ENCODE results near the gene CRHR1.

Gene CRHR1

GRCh38 chr17:45870342-45870974 is 86.3 kb downstream of the CRHR1 start:
- DNase-seq, result no peak

DNA sequence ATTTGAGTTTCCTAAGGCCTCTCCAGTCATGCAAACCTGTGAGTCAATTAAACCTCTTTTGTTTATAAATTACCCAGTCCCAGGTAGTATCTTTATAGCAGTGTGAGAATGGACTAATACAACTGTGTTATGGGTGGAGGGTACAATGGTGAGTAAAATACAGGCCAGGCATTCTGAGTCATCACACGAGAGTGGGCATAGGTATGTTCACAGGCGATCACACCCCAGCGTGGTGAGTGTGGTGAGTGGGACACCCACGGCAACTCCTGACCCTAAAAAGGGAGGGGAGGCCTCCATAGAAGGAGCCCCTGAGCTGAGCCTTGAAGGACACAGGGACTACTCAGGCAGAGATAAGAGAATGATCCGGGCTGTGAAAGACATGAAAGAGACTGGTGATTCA is 87.6 kb downstream of the CRHR1 start:
- DNase-seq, result no peak

DNA sequence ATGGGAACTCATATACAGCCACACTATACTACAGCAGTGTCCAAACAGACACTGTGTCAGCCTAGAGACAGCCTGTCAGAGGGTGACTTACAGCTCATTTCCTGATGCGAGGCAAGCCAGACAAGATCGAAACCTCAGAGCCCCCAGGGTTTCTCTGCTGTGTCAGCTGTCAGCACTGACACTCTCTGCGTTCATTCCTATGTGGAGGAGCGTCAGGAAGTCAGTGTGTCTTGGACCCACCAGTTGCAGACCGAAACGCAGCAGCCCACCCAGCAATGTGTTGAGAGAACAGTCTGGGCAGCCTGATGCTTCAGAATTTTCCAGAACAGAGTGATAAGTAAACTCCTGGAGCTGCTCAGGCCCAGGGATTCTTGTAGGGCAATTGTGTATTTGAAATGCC is 89.6 kb downstream of the CRHR1 start:
- DNase-seq, result peak; percentile 77

DNA sequence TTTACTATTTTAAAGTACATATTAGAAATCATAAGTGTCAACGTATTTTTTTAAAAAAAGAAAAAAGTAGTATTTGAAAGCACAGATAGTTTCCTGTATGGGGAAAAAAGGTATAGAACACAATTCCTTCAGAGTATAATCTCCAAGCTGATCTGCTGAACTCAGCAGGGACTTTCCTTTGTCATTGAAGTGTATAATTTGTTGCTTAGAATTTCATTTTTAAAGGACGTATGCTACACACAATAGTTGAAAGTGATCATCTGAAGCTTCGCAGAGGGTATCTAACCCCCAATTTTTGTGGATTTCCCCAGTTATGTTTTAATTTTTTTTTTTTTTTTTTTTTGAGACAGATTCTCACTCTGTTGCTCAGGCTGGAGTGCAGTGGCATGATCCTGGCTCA is 90.0 kb downstream of the CRHR1 start:
- no peak for DNase-seq

GRCh38 chr17:45876539-45876938 is 92.4 kb downstream of the CRHR1 start:
- DNase-seq, result no peak

DNA sequence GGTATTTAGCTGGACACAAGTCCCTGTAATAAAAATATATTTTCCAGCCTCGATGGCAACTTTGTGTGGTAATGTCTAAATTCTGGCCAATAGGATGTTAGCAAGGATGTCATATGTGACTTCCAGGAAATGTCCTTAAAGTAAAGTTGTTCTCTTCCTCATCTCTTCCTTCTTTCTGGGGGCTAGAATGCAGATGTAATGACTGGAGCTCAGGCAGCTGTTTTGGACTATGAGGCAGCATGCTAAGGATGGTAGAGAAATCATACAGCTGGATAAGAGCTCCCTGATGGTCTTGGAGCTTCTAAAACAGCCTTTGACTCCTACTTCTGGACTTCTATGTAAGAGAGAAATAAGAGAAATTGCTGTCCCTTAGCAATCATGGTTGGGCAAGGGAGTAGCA is 93.3 kb downstream of the CRHR1 start:
- no peak for DNase-seq

DNA sequence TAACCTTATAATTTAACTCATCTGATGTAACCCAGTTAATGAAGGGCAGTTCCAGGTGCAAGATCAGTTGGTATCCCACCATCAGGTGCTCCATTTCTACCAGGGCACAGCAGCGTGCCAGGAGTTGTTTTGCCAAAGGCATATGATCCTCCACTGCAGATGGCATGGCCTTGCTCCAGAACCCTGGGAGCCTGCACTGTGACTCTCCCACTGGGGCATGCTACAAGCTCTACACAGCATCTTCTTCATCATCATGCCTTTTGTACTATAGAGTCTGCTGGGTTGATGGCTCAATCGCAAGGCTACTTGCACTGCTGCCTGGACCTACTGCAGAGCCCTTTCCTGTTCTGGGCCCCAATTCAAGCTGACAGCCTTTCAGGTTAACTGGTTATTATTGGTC is 98.9 kb downstream of the CRHR1 start:
- DNase-seq, result no peak

All from activated effector memory CD4-positive, alpha-beta T cell treated with anti-CD3 and anti-CD28 coated beads, Interleukin-2, amount 50 U/mL, for 16 hours (primary cell).